Astrocyte of the cerebellum (primary cell): Measurements from ENCODE around the gene CRIP3.
"Not testable (repeated sequence)": the region's sequence is repeated elsewhere in the genome, so short reads cannot be mapped to it uniquely, and the experiment has no call there.

Experiments used
- DNase-seq: peaks from one replicate; pipeline ENCODE4 v3.0.0-alpha.2; 2011; ENCODE audit warnings: low read depth
- H3K4me3 ChIP-seq: 2 replicates; pipeline ENCODE4 v1.5.1; 2011; ENCODE audit warnings: mild to moderate bottlenecking, low read depth, low read length, moderate library complexity
- CTCF ChIP-seq: IDR thresholded peaks from 2 replicates; pipeline ENCODE4 v1.5.1; 2012; ENCODE audit warnings: low read length, low read depth, moderate library complexity, mild to moderate bottlenecking; ENCODE audit errors: missing control alignments
- in situ Hi-C: cut with HindIII; loops from 2 replicates; pipeline ENCODE4 v1.10.0; 2017; ENCODE audit warnings: low sequenced_read_pairs

The CRIP3 gene

GRCh38 chr6:43308101-43308989, at the start of gene CRIP3:
TSS of gene CRIP3 (minus strand) at chr6:43308826. CDS start at chr6:43308792, 34 bp downstream.
- peak; percentile 16 for TF ChIP-seq CTCF
- no peak within 1 kb of the TSS for H3K4me3 ChIP-seq
- in situ Hi-C loops: no loop called here
- no peak for DNase-seq

GRCh38 chr6:43355862-43356590, 47.4 kb upstream of the CRIP3 start:
- in situ Hi-C loops: no loop called here

GRCh38 chr6:43351951-43352350, 43.3 kb upstream of the CRIP3 start:
- DNase-seq, in situ Hi-C loops, H3K4me3 ChIP-seq: not testable (repeated sequence)

More at GRCh38 chr6:43355862-43356590, 47.4 kb upstream of the CRIP3 start:
- no peak overlapping the region for H3K4me3 ChIP-seq
- TF ChIP-seq CTCF: peak; percentile 26
- no peak for DNase-seq

GRCh38 chr6:43347444-43347843, 38.8 kb upstream of the CRIP3 start:
- H3K4me3 ChIP-seq: no peak overlapping the region
- in situ Hi-C loops: no loop called here
- no peak for TF ChIP-seq CTCF
- no peak for DNase-seq

GRCh38 chr6:43347021-43347420, 38.4 kb upstream of the CRIP3 start:
- TF ChIP-seq CTCF: no peak
- in situ Hi-C loops: no loop called here
- H3K4me3 ChIP-seq: no peak overlapping the region
- no peak for DNase-seq

GRCh38 chr6:43346243-43346642, 37.6 kb upstream of the CRIP3 start:
- in situ Hi-C loops: not testable (repeated sequence)

GRCh38 chr6:43339168-43339567, 30.5 kb upstream of the CRIP3 start:
- in situ Hi-C loops: no loop called here
- no peak for TF ChIP-seq CTCF
- no peak for DNase-seq
- H3K4me3 ChIP-seq: no peak overlapping the region

More at GRCh38 chr6:43346243-43346642, 37.6 kb upstream of the CRIP3 start:
- not testable (repeated sequence) for DNase-seq, H3K4me3 ChIP-seq
